CD4-positive, alpha-beta memory T cell (primary cell): ENCODE measurements around the gene BMPR1B. TPM values are rescaled to one million over a fixed set of nuclear protein-coding genes. Genes with fewer than 3 reads are reported as not detected.

Experiments used
- CTCF ChIA-PET: fragments of 350-600 bp; sonication (Branson Sonifier 250); formaldehyde crosslinking; loops from one replicate; lab custom pipeline; 2021; ENCODE audit warnings: inconsistent platforms; ENCODE audit not compliant: partially characterized antibody; lab: Charles Lee
- POLR2A ChIA-PET: fragments of 350-600 bp; sonication (Branson Sonifier 250); formaldehyde crosslinking; loops from one replicate; lab custom pipeline; 2021; ENCODE audit not compliant: partially characterized antibody; lab: Charles Lee
- DNase-seq, 5 donors: peaks; one replicate each; pipeline versions ENCODE4 v3.0.0 to v3.0.0-alpha.2; 2020 to 2022; ENCODE audit warnings: mixed read lengths in 1 of 5
- H3K27ac ChIP-seq: one replicate; pipeline ENCODE4 v1.7.0; 2013; ENCODE audit warnings: low read depth, low read length
- H3K27me3 ChIP-seq: 2 replicates; pipeline ENCODE4 v1.7.0; 2013; ENCODE audit warnings: mild to moderate bottlenecking, low read length, moderate library complexity; ENCODE audit not compliant: insufficient read depth
- H3K36me3 ChIP-seq: 2 replicates; pipeline ENCODE4 v1.7.0; 2013; ENCODE audit warnings: mild to moderate bottlenecking, low read length, moderate library complexity; ENCODE audit not compliant: insufficient read depth
- H3K4me1 ChIP-seq: 2 replicates; pipeline ENCODE4 v1.7.0; 2013; ENCODE audit warnings: mild to moderate bottlenecking, low read length, moderate library complexity; ENCODE audit not compliant: insufficient read depth
- H3K4me3 ChIP-seq, 2 donors: one replicate each; pipeline ENCODE4 v1.7.0; 2013; ENCODE audit warnings: low read length in 2 of 2, mild to moderate bottlenecking in 1 of 2
- H3K9me3 ChIP-seq, 2 donors: one replicate each; pipeline ENCODE4 v1.7.0; 2013; ENCODE audit warnings: low read length in 2 of 2, control low read depth in 1 of 2; ENCODE audit not compliant: control insufficient read depth in 1 of 2
- H3K27ac Mint-ChIP-seq, 7 donors: one replicate each; pipeline ENCODE4 v1.8.0; 2020 to 2021; ENCODE audit warnings: mixed read lengths in 7 of 7, mild to moderate bottlenecking in 6 of 7, inconsistent platforms in 3 of 7, moderate library complexity in 3 of 7
- H3K27me3 Mint-ChIP-seq, 2 donors: one replicate each; pipeline ENCODE4 v1.8.0; 2020 to 2021; ENCODE audit warnings: mixed read lengths in 2 of 2
- H3K36me3 Mint-ChIP-seq, 2 donors: one replicate each; pipeline ENCODE4 v1.8.0; 2020 to 2021; ENCODE audit warnings: mixed read lengths in 2 of 2, inconsistent platforms in 1 of 2, mild to moderate bottlenecking in 1 of 2
- H3K4me1 Mint-ChIP-seq, 4 donors: one replicate each; pipeline ENCODE4 v1.8.0; 2020 to 2021; ENCODE audit warnings: mixed read lengths in 4 of 4, mild to moderate bottlenecking in 1 of 4
- H3K4me3 Mint-ChIP-seq, 8 donors: one replicate each; pipeline ENCODE4 v1.8.0; 2020 to 2021; ENCODE audit warnings: mixed read lengths in 8 of 8, mild to moderate bottlenecking in 7 of 8, moderate library complexity in 6 of 8, inconsistent platforms in 3 of 8
- H3K9me3 Mint-ChIP-seq, 8 donors: one replicate each; pipeline ENCODE4 v1.8.0; 2020 to 2021; ENCODE audit warnings: mixed read lengths in 8 of 8, mild to moderate bottlenecking in 5 of 8, inconsistent platforms in 3 of 8, moderate library complexity in 1 of 8
- intact Hi-C: fragments of 100-400 bp; cut with micrococcal nuclease; formaldehyde crosslinking; loops from one replicate; pipeline ENCODE4 v1.15.1; 2023
- polyA plus RNA-seq, 2 donors: library from polyadenylated mRNA; unstranded; fragments of 300-500 nt; fragmentation: Illumina TruSeq; gene quantifications; one replicate each; pipeline ENCODE4 v1.2.3, GENCODE V29; 2021
- total RNA-seq, 2 experiments: library from RNA; stranded (reverse); gene quantifications; one replicate each; pipeline ENCODE4 v1.2.3, GENCODE V29; 2021

BMPR1B gene
- total and polyA plus RNA-seq, 4 experiments from 2014 or later: 0.17 TPM; not detected in 3

- Histone ChIP-seq H3K27me3 (no peaks in the 10 kb centered on the region), H3K9me3 (no peaks in the 10 kb centered on the region), H3K4me1 (no peaks in the 10 kb centered on the region), H3K27ac (no peak overlapping the region), H3K4me3 (no peak overlapping the region), H3K36me3 (no peaks in the 10 kb centered on the region)
- H3K27me3 Mint-ChIP-seq: peaks cover 0 to 3% of the 10 kb centered on the region in 2 donors
- H3K9me3 Mint-ChIP-seq: peaks cover 0 to 4% (median 3%) of the 10 kb centered on the region in 8 donors
- POLR2A ChIA-PET: no interaction called here
- H3K4me3 Mint-ChIP-seq: no peak overlapping the region
- no peak overlapping the region for H3K27ac Mint-ChIP-seq
- no peaks in the 10 kb centered on the region for H3K4me1 Mint-ChIP-seq
- intact Hi-C loops: no loop called here
- DNase-seq: no peak
- CTCF ChIA-PET: no interaction called here
- H3K36me3 Mint-ChIP-seq: no peaks in the 10 kb centered on the region
Measured at GRCh38 chr4:94962484-94962883, 204.7 kb downstream of the BMPR1B start.

- no peaks in the 10 kb centered on the region for H3K27me3 ChIP-seq
- no peaks in the 10 kb centered on the region for H3K4me1 ChIP-seq
- H3K4me3 Mint-ChIP-seq: no peak overlapping the region
- H3K9me3 Mint-ChIP-seq: peaks cover 0 to 4% (median 1%) of the 10 kb centered on the region in 8 donors
- DNase-seq: no peak
- H3K9me3 ChIP-seq: no peaks in the 10 kb centered on the region
- no peak overlapping the region for H3K4me3 ChIP-seq
- no peaks in the 10 kb centered on the region for H3K36me3 Mint-ChIP-seq
- no peaks in the 10 kb centered on the region for H3K36me3 ChIP-seq
- POLR2A ChIA-PET: no interaction called here
- CTCF ChIA-PET: no interaction called here
- peaks cover 0 to 2% of the 10 kb centered on the region in 2 donors for H3K27me3 Mint-ChIP-seq
- H3K27ac Mint-ChIP-seq: no peak overlapping the region
- H3K27ac ChIP-seq: no peak overlapping the region
- no peaks in the 10 kb centered on the region for H3K4me1 Mint-ChIP-seq
- intact Hi-C loops: no loop called here
Measured at GRCh38 chr4:94965852-94966251, 208.1 kb downstream of the BMPR1B start.

GRCh38 chr4:94968493-94968892, 210.7 kb downstream of the BMPR1B start:
- Mint-ChIP-seq H3K27me3 (peaks cover 2 to 3% of the 10 kb centered on the region in 2 donors), H3K4me3 (no peak overlapping the region), H3K4me1 (no peaks in the 10 kb centered on the region), H3K27ac (no peak overlapping the region), H3K9me3 (peaks cover 0 to 3% (median 0%) of the 10 kb centered on the region in 8 donors), H3K36me3 (no peaks in the 10 kb centered on the region)
- Histone ChIP-seq H3K27me3 (no peaks in the 10 kb centered on the region), H3K4me1 (no peaks in the 10 kb centered on the region), H3K36me3 (no peaks in the 10 kb centered on the region), H3K27ac (no peak overlapping the region), H3K4me3 (no peak overlapping the region), H3K9me3 (no peaks in the 10 kb centered on the region)
- no peak for DNase-seq
- intact Hi-C loops: no loop called here
- ChIA-PET CTCF (interaction anchor here (1.7 kb wide), 1 partner anchor 9 kb away, joined by 5 read pairs; no protein-coding TSS in a partner anchor), POLR2A (no interaction called here)

- H3K9me3 ChIP-seq: no peaks in the 10 kb centered on the region
- no peak overlapping the region for H3K4me3 Mint-ChIP-seq
- no peak overlapping the region for H3K27ac Mint-ChIP-seq
- no peaks in the 10 kb centered on the region for H3K27me3 ChIP-seq
- intact Hi-C loops: no loop called here
- peaks cover 0 to 3% of the 10 kb centered on the region in 2 donors for H3K27me3 Mint-ChIP-seq
- H3K4me1 Mint-ChIP-seq: no peaks in the 10 kb centered on the region
- no peaks in the 10 kb centered on the region for H3K36me3 Mint-ChIP-seq
- CTCF ChIA-PET: no interaction called here
- no peak overlapping the region for H3K27ac ChIP-seq
- DNase-seq: no peak
- H3K4me3 ChIP-seq: no peak overlapping the region
- no peaks in the 10 kb centered on the region for H3K36me3 ChIP-seq
- POLR2A ChIA-PET: no interaction called here
- no peaks in the 10 kb centered on the region for H3K9me3 Mint-ChIP-seq
- no peaks in the 10 kb centered on the region for H3K4me1 ChIP-seq
Measured at GRCh38 chr4:94970650-94971049, 212.9 kb downstream of the BMPR1B start.

- CTCF ChIA-PET: no interaction called here
- Mint-ChIP-seq H3K36me3 (no peaks in the 10 kb centered on the region), H3K27ac (no peak overlapping the region), H3K9me3 (no peaks in the 10 kb centered on the region), H3K4me1 (no peaks in the 10 kb centered on the region), H3K4me3 (no peak overlapping the region), H3K27me3 (peaks cover 0 to 3% of the 10 kb centered on the region in 2 donors)
- H3K27ac ChIP-seq: no peak overlapping the region
- H3K4me3 ChIP-seq: no peak overlapping the region
- intact Hi-C loops: no loop called here
- POLR2A ChIA-PET: no interaction called here
- no peaks in the 10 kb centered on the region for H3K27me3 ChIP-seq
- no peaks in the 10 kb centered on the region for H3K36me3 ChIP-seq
- DNase-seq: no peak
- no peaks in the 10 kb centered on the region for H3K9me3 ChIP-seq
- no peaks in the 10 kb centered on the region for H3K4me1 ChIP-seq
Measured at GRCh38 chr4:94974773-94975172, 217.0 kb downstream of the BMPR1B start.

- Mint-ChIP-seq H3K4me1 (no peaks in the 10 kb centered on the region), H3K4me3 (no peak overlapping the region), H3K9me3 (no peaks in the 10 kb centered on the region), H3K27ac (no peak overlapping the region), H3K36me3 (no peaks in the 10 kb centered on the region), H3K27me3 (peaks cover 0 to 3% of the 10 kb centered on the region in 2 donors)
- no peaks in the 10 kb centered on the region for H3K9me3 ChIP-seq
- H3K27me3 ChIP-seq: no peaks in the 10 kb centered on the region
- H3K27ac ChIP-seq: no peak overlapping the region
- no peaks in the 10 kb centered on the region for H3K4me1 ChIP-seq
- H3K4me3 ChIP-seq: no peak overlapping the region
- H3K36me3 ChIP-seq: no peaks in the 10 kb centered on the region
- no peak for DNase-seq
- CTCF ChIA-PET: no interaction called here
- intact Hi-C loops: no loop called here
- POLR2A ChIA-PET: no interaction called here
Measured at GRCh38 chr4:94976371-94977011, 218.7 kb downstream of the BMPR1B start.

- POLR2A ChIA-PET: no interaction called here
- no peak for DNase-seq
- Mint-ChIP-seq H3K9me3 (no peaks in the 10 kb centered on the region), H3K27ac (no peak overlapping the region), H3K4me1 (no peaks in the 10 kb centered on the region), H3K27me3 (no peaks in the 10 kb centered on the region), H3K4me3 (no peak overlapping the region), H3K36me3 (no peaks in the 10 kb centered on the region)
- Histone ChIP-seq H3K27ac (no peak overlapping the region), H3K4me1 (no peaks in the 10 kb centered on the region), H3K27me3 (no peaks in the 10 kb centered on the region), H3K4me3 (no peak overlapping the region), H3K9me3 (no peaks in the 10 kb centered on the region), H3K36me3 (no peaks in the 10 kb centered on the region)
- intact Hi-C loops: no loop called here
- CTCF ChIA-PET: interaction anchor here (1.4 kb wide), 1 partner anchor 572 kb away, joined by 3 read pairs; no protein-coding TSS in a partner anchor
Measured at GRCh38 chr4:94978904-94979303, 221.1 kb downstream of the BMPR1B start.
